Kidney (tissue), 14 donors: ENCODE data around the gene LMNB1. TPM values are rescaled to one million over a fixed set of nuclear protein-coding genes. Genes with fewer than 3 reads are reported as not detected.

Experiments
- DNase-seq, 5 donors: peaks; one replicate each; pipeline ENCODE4 v3.0.0-alpha.2; 2013 to 2020
- FAIRE-seq: peaks from 2 replicates; lab custom pipeline; 2012; peaks lifted over from hg19 to GRCh38; lab: Jason Lieb, UNC
- H3K27ac ChIP-seq, 2 donors: one replicate each; pipeline ENCODE4 v1.7.0; 2013; ENCODE audit warnings: low read depth in 2 of 2, low read length in 2 of 2, inconsistent platforms in 1 of 2
- H3K27me3 ChIP-seq: one replicate; pipeline ENCODE4 v1.7.1; 2013; ENCODE audit warnings: low read length, inconsistent platforms; ENCODE audit not compliant: control insufficient read depth, insufficient read depth
- H3K36me3 ChIP-seq, 3 donors: one replicate each; pipeline versions ENCODE4 v1.7.0 to v1.7.1; 2013; ENCODE audit warnings: low read length in 3 of 3, control low read depth in 1 of 3, inconsistent platforms in 1 of 3; ENCODE audit not compliant: insufficient read depth in 3 of 3, control insufficient read depth in 2 of 3
- H3K4me1 ChIP-seq, 3 donors: one replicate each; pipeline versions ENCODE4 v1.7.0 to v1.7.1; 2013; ENCODE audit warnings: low read length in 3 of 3, inconsistent platforms in 1 of 3, low read depth in 1 of 3; ENCODE audit not compliant: control insufficient read depth in 2 of 3, insufficient read depth in 2 of 3
- H3K4me3 ChIP-seq, 3 donors: one replicate each; pipeline versions ENCODE4 v1.7.0 to v1.8.1; 2013; ENCODE audit warnings: low read length in 3 of 3, control low read depth in 1 of 3, inconsistent platforms in 1 of 3
- H3K9ac ChIP-seq, 3 donors: one replicate each; pipeline versions ENCODE4 v1.7.0 to v1.7.1; 2013; ENCODE audit warnings: low read length in 3 of 3, control low read depth in 1 of 3, inconsistent platforms in 1 of 3
- H3K9me3 ChIP-seq, 3 donors: one replicate each; pipeline versions ENCODE4 v1.7.0 to v1.7.1; 2013; ENCODE audit warnings: low read length in 3 of 3, control low read depth in 1 of 3, inconsistent platforms in 1 of 3; ENCODE audit not compliant: control insufficient read depth in 2 of 3, insufficient read depth in 1 of 3
- intact Hi-C: fragments of 100-400 bp; cut with DNase I; formaldehyde crosslinking; loops from one replicate; pipeline ENCODE4 v1.11.1; 2022
- polyA plus RNA-seq: library from polyadenylated mRNA; stranded (reverse); fragments of 350-450 nt; fragmentation: Illumina TruSeq; extraction: RNeasy Lipid Tissue Mini Kit (QIAGEN cat#74804); gene quantifications from one replicate; pipeline ENCODE4 v1.2.3, GENCODE V29; 2014; ENCODE audit warnings: low read depth, low replicate concordance; ENCODE audit not compliant: insufficient read depth
- total RNA-seq: library from RNA; stranded (reverse); fragmentation: NEBNext Ultra II Directional; extraction: Animal tissue kit (Norgen Biotek cat#: 25700); gene quantifications from one replicate; pipeline ENCODE4 v1.2.1, GENCODE V29; 2021
- TF ChIP-seq, protein P1 (sequence below): IDR thresholded peaks from 3 replicates; pipeline ENCODE4 v1.5.1; 2012; ENCODE audit warnings: mild to moderate bottlenecking, moderate library complexity, borderline replicate concordance; ENCODE audit not compliant: insufficient read depth; ENCODE audit errors: extremely low read depth
- donor health status: control.
- donor health status: control.
- donor health status: control.
- donor health status: control.
- donor health status: control.
- donor health status: DM: yes; HTN: yes; CAD: no.
- donor health status: Normal renal cell carcinoma (clear cell type).

The LMNB1 gene
- total and polyA plus RNA-seq, 2 donors from 2014 or later = 1.7 to 10.3 TPM

GRCh38 chr5:126819253-126819652 lies 42.3 kb downstream of the LMNB1 start:
- intact Hi-C loops = no loop called here
- Histone ChIP-seq H3K4me3 (no peak overlapping the region), H3K36me3 (peaks cover 0 to 2% (median 2%) of the 10 kb centered on the region in 3 donors), H3K27me3 (no peaks in the 10 kb centered on the region), H3K9ac (no peak overlapping the region), H3K4me1 (no peaks in the 10 kb centered on the region), H3K27ac (no peak overlapping the region), H3K9me3 (no peaks in the 10 kb centered on the region)
- FAIRE-seq (no peak), DNase-seq (no peak)
- TF ChIP-seq, protein P1, sequence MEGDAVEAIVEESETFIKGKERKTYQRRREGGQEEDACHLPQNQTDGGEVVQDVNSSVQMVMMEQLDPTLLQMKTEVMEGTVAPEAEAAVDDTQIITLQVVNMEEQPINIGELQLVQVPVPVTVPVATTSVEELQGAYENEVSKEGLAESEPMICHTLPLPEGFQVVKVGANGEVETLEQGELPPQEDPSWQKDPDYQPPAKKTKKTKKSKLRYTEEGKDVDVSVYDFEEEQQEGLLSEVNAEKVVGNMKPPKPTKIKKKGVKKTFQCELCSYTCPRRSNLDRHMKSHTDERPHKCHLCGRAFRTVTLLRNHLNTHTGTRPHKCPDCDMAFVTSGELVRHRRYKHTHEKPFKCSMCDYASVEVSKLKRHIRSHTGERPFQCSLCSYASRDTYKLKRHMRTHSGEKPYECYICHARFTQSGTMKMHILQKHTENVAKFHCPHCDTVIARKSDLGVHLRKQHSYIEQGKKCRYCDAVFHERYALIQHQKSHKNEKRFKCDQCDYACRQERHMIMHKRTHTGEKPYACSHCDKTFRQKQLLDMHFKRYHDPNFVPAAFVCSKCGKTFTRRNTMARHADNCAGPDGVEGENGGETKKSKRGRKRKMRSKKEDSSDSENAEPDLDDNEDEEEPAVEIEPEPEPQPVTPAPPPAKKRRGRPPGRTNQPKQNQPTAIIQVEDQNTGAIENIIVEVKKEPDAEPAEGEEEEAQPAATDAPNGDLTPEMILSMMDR = no peak

DNA sequence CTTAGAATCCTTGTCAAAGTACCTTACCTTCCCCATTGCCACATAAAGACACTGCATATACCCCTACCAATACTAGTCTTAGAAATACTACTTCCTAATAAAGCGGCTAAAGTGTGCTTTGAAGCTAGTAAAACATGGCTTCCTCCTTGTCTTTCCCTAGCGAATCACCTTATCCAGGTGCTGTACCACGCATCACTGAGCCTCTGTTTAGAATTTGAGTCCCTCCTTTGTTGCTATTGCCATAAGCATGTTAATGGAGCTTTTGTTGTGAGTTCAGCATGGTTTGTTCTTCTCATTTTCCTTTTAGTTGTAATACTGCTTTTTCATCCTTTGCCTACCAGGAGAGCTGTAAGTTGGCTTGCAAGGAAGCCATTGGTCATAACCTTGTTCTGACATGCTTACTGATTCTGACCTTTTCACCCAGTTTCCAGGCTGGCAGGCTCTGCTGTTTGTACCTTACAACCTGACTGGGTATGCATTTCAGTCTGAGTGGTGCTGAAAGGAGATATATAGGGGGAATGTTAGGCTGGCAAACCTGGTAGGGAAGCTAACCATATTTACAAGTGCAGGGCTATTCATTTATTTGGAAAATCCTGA lies 49.8 kb downstream of the LMNB1 start:
- TF ChIP-seq, protein P1 = no peak
- H3K4me1 ChIP-seq = no peaks in the 10 kb centered on the region
- no peak overlapping the region for H3K9ac ChIP-seq
- H3K27me3 ChIP-seq = no peaks in the 10 kb centered on the region
- no peak overlapping the region for H3K4me3 ChIP-seq
- FAIRE-seq (no peak), DNase-seq (no peak)
- peaks cover 0 to 8% (median 0%) of the 10 kb centered on the region in 3 donors for H3K36me3 ChIP-seq
- no peaks in the 10 kb centered on the region for H3K9me3 ChIP-seq
- intact Hi-C loops = no loop called here
- no peak overlapping the region for H3K27ac ChIP-seq

GRCh38 chr5:126829098-126829497 lies 52.2 kb downstream of the LMNB1 start:
- no peaks in the 10 kb centered on the region for H3K4me1 ChIP-seq
- no peak overlapping the region for H3K9ac ChIP-seq
- no peaks in the 10 kb centered on the region for H3K9me3 ChIP-seq
- TF ChIP-seq, protein P1 = no peak
- H3K36me3 ChIP-seq = peaks cover 0 to 8% (median 0%) of the 10 kb centered on the region in 3 donors
- intact Hi-C loops = no loop called here
- H3K27me3 ChIP-seq = no peaks in the 10 kb centered on the region
- H3K4me3 ChIP-seq = no peak overlapping the region
- DNase-seq = no peak
- no peak overlapping the region for H3K27ac ChIP-seq
- FAIRE-seq = no peak

DNA sequence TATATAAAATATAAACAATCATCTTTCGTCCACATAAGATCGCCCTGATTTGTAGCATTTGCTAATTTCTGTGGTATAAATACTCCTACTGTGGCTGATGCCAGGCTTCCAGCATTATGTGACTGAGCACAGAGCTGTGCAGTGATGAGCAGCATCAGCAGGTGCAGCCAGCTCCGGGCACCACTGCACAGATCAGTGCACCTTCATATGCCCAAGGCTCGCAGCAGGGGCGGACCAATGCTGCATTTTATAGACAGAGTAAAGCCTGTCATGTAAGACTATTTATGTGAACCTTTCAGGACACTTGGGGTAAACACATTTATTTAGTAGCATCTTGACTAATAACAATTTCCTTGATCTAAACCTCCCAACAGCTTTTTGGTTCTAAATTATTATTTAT lies 53.1 kb downstream of the LMNB1 start:
- no peak overlapping the region for H3K9ac ChIP-seq
- H3K4me3 ChIP-seq = no peak overlapping the region
- H3K9me3 ChIP-seq = no peaks in the 10 kb centered on the region
- no peak for DNase-seq
- H3K27me3 ChIP-seq = no peaks in the 10 kb centered on the region
- TF ChIP-seq, protein P1 = no peak
- peaks cover 0 to 8% (median 0%) of the 10 kb centered on the region in 3 donors for H3K36me3 ChIP-seq
- intact Hi-C loops = no loop called here
- no peak overlapping the region for H3K27ac ChIP-seq
- no peaks in the 10 kb centered on the region for H3K4me1 ChIP-seq
- FAIRE-seq = no peak
